Smooth muscle cell (in vitro differentiated cells): ENCODE results near the gene LRRFIP1. TPM values are rescaled to one million over a fixed set of nuclear protein-coding genes. Genes with fewer than 3 reads are reported as not detected.

Experiments used
- DNase-seq: peaks from one replicate; lab custom pipeline; 2025; ENCODE audit not compliant: unreplicated experiment; lab: John Stamatoyannopoulos, UW
- H2AFZ ChIP-seq: fragments of 200-600 bp; sonication (generic); 2 replicates; pipeline ENCODE4 v1.6.0; 2016; ENCODE audit warnings: antibody characterized with exemption, low read depth, mild to moderate bottlenecking
- H3F3A ChIP-seq: fragments of 200-600 bp; sonication (generic); 2 replicates; pipeline ENCODE4 v1.6.0; 2017; ENCODE audit warnings: antibody characterized with exemption, low read depth
- H3K27ac ChIP-seq: fragments of 200-600 bp; sonication (generic); 2 replicates; pipeline ENCODE4 v1.5.1; 2016; ENCODE audit warnings: low read depth, mild to moderate bottlenecking
- H3K27me3 ChIP-seq: fragments of 200-600 bp; sonication (generic); 2 replicates; pipeline ENCODE4 v1.6.1; 2016; ENCODE audit warnings: low read depth, mild to moderate bottlenecking
- H3K36me3 ChIP-seq: fragments of 200-600 bp; sonication (generic); 2 replicates; pipeline ENCODE4 v1.5.1; 2016; ENCODE audit warnings: low read depth
- H3K4me1 ChIP-seq: fragments of 200-600 bp; sonication (generic); 2 replicates; pipeline ENCODE4 v1.5.1; 2016; ENCODE audit warnings: low read depth
- H3K4me2 ChIP-seq: fragments of 200-600 bp; sonication (generic); 2 replicates; pipeline ENCODE4 v1.6.0; 2016; ENCODE audit warnings: mild to moderate bottlenecking
- H3K4me3 ChIP-seq: fragments of 200-600 bp; sonication (generic); 2 replicates; pipeline ENCODE4 v1.5.1; 2016; ENCODE audit warnings: mild to moderate bottlenecking
- H3K79me2 ChIP-seq: fragments of 200-600 bp; sonication (generic); 2 replicates; pipeline ENCODE4 v1.6.0; 2016; ENCODE audit warnings: low read depth, mild to moderate bottlenecking
- H3K9ac ChIP-seq: fragments of 200-600 bp; sonication (generic); 2 replicates; pipeline ENCODE4 v1.6.0; 2016; ENCODE audit warnings: low read depth
- H3K9me3 ChIP-seq: fragments of 200-600 bp; sonication (generic); replicated peaks from 2 replicates; pipeline ENCODE4 v1.5.1; 2016; ENCODE audit warnings: low read depth
- H4K20me1 ChIP-seq: fragments of 200-600 bp; sonication (generic); 2 replicates; pipeline ENCODE4 v1.6.0; 2016; ENCODE audit warnings: low read depth
- CTCF ChIP-seq: fragments of 200-600 bp; sonication (generic); IDR thresholded peaks from 2 replicates; pipeline ENCODE4 v1.5.1; 2017; ENCODE audit warnings: borderline replicate concordance, mild to moderate bottlenecking, antibody characterized with exemption; ENCODE audit not compliant: insufficient read depth, poor library complexity, severe bottlenecking
- WGBS: methylation state at CpG from one replicate; pipeline ENCODE4 v1.1.7; 2016; ENCODE audit warnings: low lambda C conversion rate; 5-methylcytosine and 5-hydroxymethylcytosine counted together
- polyA plus RNA-seq: library from polyadenylated mRNA; unstranded; fragments of >200 nt; fragmentation: Nextera tagmentation; extraction: Ambion mirVana; gene quantifications from 2 replicates; pipeline ENCODE4 v1.2.1, GENCODE V29; 2016
- total RNA-seq: library from RNA; depleted of rRNA; stranded (reverse); fragments of >200 nt; gene quantifications from 2 replicates; pipeline ENCODE4 v1.2.3, GENCODE V29; 2014

The LRRFIP1 gene
- total and polyA plus RNA-seq, 2 experiments from 2014 or later = 36.2 to 65.1 TPM

- Histone ChIP-seq H4K20me1 (peaks cover 77% of the 10 kb centered on the region), H3K27ac (no peak overlapping the region), H3K79me2 (peaks cover 34% of the 10 kb centered on the region), H3K4me1 (no peaks in the 10 kb centered on the region), H3K9me3 (no peaks in the 10 kb centered on the region), H2AFZ (no peak overlapping the region), H3K9ac (no peak overlapping the region), H3K36me3 (no peaks in the 10 kb centered on the region), H3K4me3 (no peak overlapping the region), H3F3A (no peaks in the 10 kb centered on the region), H3K4me2 (no peak overlapping the region), H3K27me3 (no peaks in the 10 kb centered on the region)
- WGBS = 97% methylated on average over 12 of the region's 12 CpGs
- no peak for DNase-seq
- TF ChIP-seq CTCF = no peak
These were observed 14.8 kb downstream of the LRRFIP1 start for GRCh38 chr2:237642038-237642734.

GRCh38 chr2:237643066-237643465 is 15.7 kb downstream of the LRRFIP1 start:
- Histone ChIP-seq H4K20me1 (peaks cover 71% of the 10 kb centered on the region), H2AFZ (no peak overlapping the region), H3K9me3 (no peaks in the 10 kb centered on the region), H3K9ac (no peak overlapping the region), H3F3A (no peaks in the 10 kb centered on the region), H3K36me3 (no peaks in the 10 kb centered on the region), H3K4me1 (no peaks in the 10 kb centered on the region), H3K27ac (no peak overlapping the region), H3K4me3 (no peak overlapping the region), H3K27me3 (no peaks in the 10 kb centered on the region), H3K4me2 (no peak overlapping the region), H3K79me2 (peaks cover 27% of the 10 kb centered on the region)
- no peak for DNase-seq
- TF ChIP-seq CTCF = no peak
- 95% methylated on average over 13 of the region's 13 CpGs for WGBS

- H3K4me1 ChIP-seq = no peaks in the 10 kb centered on the region
- no peaks in the 10 kb centered on the region for H3K36me3 ChIP-seq
- H3K79me2 ChIP-seq = peaks cover 21% of the 10 kb centered on the region
- TF ChIP-seq CTCF = no peak
- WGBS = 91% methylated on average over 14 of the region's 14 CpGs
- H4K20me1 ChIP-seq = peaks cover 65% of the 10 kb centered on the region
- H3K4me2 ChIP-seq = no peak overlapping the region
- no peak overlapping the region for H3K4me3 ChIP-seq
- H3F3A ChIP-seq = no peaks in the 10 kb centered on the region
- no peak overlapping the region for H2AFZ ChIP-seq
- no peak overlapping the region for H3K27ac ChIP-seq
- DNase-seq = no peak
- no peaks in the 10 kb centered on the region for H3K27me3 ChIP-seq
- H3K9ac ChIP-seq = no peak overlapping the region
- H3K9me3 ChIP-seq = no peaks in the 10 kb centered on the region
These were observed 16.4 kb downstream of the LRRFIP1 start for GRCh38 chr2:237643582-237644380.
